Measurements from ENCODE around the gene KBTBD7.

The KBTBD7 gene

GRCh38 chr13:41196620-41197019, 2.3 kb upstream of the KBTBD7 start:
- DNase-seq: no peak

GRCh38 chr13:41196011-41196410, 1.6 kb upstream of the KBTBD7 start:
- DNase-seq: no peak

GRCh38 chr13:41193469-41193868, 900 bp downstream of the KBTBD7 start:
- DNase-seq: no peak

GRCh38 chr13:41188584-41188983, 5.8 kb downstream of the KBTBD7 start:
- no peak for DNase-seq

GRCh38 chr13:41186481-41186880, 7.9 kb downstream of the KBTBD7 start:
- DNase-seq: no peak

- no peak for DNase-seq
These were observed 12.1 kb downstream of the KBTBD7 start for GRCh38 chr13:41182231-41182630.

GRCh38 chr13:41179593-41180250, 14.6 kb downstream of the KBTBD7 start:
- DNase-seq: no peak

GRCh38 chr13:41178040-41178439, 16.3 kb downstream of the KBTBD7 start:
- DNase-seq: peak in 1 of 2 donors; percentile 1

- no peak for DNase-seq
These were observed 16.8 kb downstream of the KBTBD7 start for GRCh38 chr13:41177616-41178015.

GRCh38 chr13:41175576-41175975, 18.8 kb downstream of the KBTBD7 start:
- peak in 1 of 2 donors; percentile 0 for DNase-seq

- no peak for DNase-seq
These were observed 32.2 kb downstream of the KBTBD7 start for GRCh38 chr13:41162151-41162550.

GRCh38 chr13:41159174-41159573, 35.2 kb downstream of the KBTBD7 start:
- no peak for DNase-seq

- no peak for DNase-seq
These were observed 37.2 kb downstream of the KBTBD7 start for GRCh38 chr13:41157048-41157717.

- no peak for DNase-seq
These were observed 37.7 kb downstream of the KBTBD7 start for GRCh38 chr13:41156620-41157019.

GRCh38 chr13:41154042-41154441, 40.3 kb downstream of the KBTBD7 start:
- DNase-seq: no peak

GRCh38 chr13:41152005-41152404, 42.4 kb downstream of the KBTBD7 start:
- no peak for DNase-seq

- no peak for DNase-seq
These were observed 44.3 kb downstream of the KBTBD7 start for GRCh38 chr13:41150058-41150457.

- no peak for DNase-seq
These were observed 45.7 kb downstream of the KBTBD7 start for GRCh38 chr13:41148419-41149283.

- no peak for DNase-seq
These were observed 49.0 kb downstream of the KBTBD7 start for GRCh38 chr13:41145136-41145908.

GRCh38 chr13:41144576-41144975, 49.8 kb downstream of the KBTBD7 start:
- no peak for DNase-seq
